ENCODE results near the gene LRPAP1. TPM values are rescaled to one million over a fixed set of nuclear protein-coding genes. Genes with fewer than 3 reads are reported as not detected.
"Not testable (repeated sequence)": the region's sequence is repeated elsewhere in the genome, so short reads cannot be mapped to it uniquely, and the experiment has no call there.

Gene LRPAP1
- total RNA-seq, 1 donor from 2014 or later, result 121 TPM

DNA sequence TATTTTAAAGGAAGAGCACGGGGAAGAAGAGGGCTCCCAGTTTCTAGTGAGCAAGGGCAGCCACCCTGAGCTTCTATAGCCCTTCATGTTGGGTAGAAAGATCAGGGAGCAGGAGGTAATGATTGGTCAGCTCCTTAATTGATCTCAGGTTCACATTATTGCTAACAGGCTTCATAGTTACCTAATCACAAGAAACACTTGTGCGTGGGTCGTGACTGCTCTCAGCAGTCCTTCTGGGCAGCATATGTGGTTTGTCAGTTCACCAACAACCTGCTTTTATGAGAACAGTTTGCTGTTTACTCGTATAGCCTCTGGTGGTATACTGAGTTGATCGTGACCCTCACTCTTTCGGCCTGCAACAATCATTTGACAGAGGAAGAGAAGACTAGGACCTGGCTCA, 73.9 kb downstream of the LRPAP1 start:
- Mint-ChIP-seq H3K36me3 (peaks cover 4% of the 10 kb centered on the region), H3K27me3 (ENCODE audit: low read depth) (peaks cover 28% of the 10 kb centered on the region), H3K4me3 (no peak overlapping the region), H3K9me3 (peaks cover 29% of the 10 kb centered on the region), H3K4me1 (peaks cover 18% of the 10 kb centered on the region), H3K27ac (no peak overlapping the region)
- TF ChIP-seq, protein P1, sequence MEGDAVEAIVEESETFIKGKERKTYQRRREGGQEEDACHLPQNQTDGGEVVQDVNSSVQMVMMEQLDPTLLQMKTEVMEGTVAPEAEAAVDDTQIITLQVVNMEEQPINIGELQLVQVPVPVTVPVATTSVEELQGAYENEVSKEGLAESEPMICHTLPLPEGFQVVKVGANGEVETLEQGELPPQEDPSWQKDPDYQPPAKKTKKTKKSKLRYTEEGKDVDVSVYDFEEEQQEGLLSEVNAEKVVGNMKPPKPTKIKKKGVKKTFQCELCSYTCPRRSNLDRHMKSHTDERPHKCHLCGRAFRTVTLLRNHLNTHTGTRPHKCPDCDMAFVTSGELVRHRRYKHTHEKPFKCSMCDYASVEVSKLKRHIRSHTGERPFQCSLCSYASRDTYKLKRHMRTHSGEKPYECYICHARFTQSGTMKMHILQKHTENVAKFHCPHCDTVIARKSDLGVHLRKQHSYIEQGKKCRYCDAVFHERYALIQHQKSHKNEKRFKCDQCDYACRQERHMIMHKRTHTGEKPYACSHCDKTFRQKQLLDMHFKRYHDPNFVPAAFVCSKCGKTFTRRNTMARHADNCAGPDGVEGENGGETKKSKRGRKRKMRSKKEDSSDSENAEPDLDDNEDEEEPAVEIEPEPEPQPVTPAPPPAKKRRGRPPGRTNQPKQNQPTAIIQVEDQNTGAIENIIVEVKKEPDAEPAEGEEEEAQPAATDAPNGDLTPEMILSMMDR (IDR thresholded peaks at IDR 0.05; ENCODE audit: unreplicated experiment), result no peak
- DNase-seq (ENCODE audit: low spot score in 2 of 2, unreplicated experiment in 2 of 2), result no peak

DNA sequence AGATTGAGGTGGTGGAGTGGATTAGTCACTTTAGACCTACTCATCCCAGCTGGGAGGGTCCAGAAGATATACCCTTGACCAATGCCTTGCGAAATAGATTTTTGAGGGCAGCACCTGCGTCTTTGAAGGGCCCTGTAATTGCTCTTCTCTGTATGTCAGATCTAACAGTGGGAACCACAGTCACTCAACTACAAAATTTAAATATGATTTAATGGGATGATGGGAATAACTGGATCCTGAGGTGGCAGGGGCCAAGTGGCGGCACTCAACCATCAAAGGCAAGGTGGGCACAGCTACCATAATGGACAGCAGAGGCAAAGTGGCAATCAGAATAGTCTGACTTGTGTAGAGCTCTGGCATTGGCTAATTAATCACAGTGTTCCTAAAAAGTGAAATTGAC, 76.6 kb downstream of the LRPAP1 start:
- not testable (repeated sequence) for H3K36me3 Mint-ChIP-seq; DNase-seq (ENCODE audit: low spot score in 2 of 2, unreplicated experiment in 2 of 2); H3K27ac Mint-ChIP-seq; H3K4me3 Mint-ChIP-seq; H3K4me1 Mint-ChIP-seq
- peaks cover 29% of the 10 kb centered on the region for H3K9me3 Mint-ChIP-seq
- peaks cover 17% of the 10 kb centered on the region for H3K27me3 Mint-ChIP-seq (ENCODE audit: low read depth)

Other genes starting within 250 kb of the LRPAP1 start
- gene RGS12, start 239.4 kb downstream of the LRPAP1 start, total RNA-seq, result 75.9 to 81.9 TPM (median 78.9 TPM) in 3 replicates
- 1.9 to 2.5 TPM (median 2.0 TPM) in 3 replicates for gene HGFAC, start 90.5 kb downstream of the LRPAP1 start, total RNA-seq
- 4.0 to 4.8 TPM (median 4.5 TPM) in 3 replicates for gene DOK7, start 69.1 kb downstream of the LRPAP1 start, total RNA-seq
- 1.8 to 2.1 TPM (median 1.9 TPM) in 3 replicates for gene ADRA2C, start 234.0 kb upstream of the LRPAP1 start, total RNA-seq

Measured in mesothelial cell of epicardium (in vitro differentiated cells).